Measurements from ENCODE around the gene ADGRD2. TPM values are rescaled to one million over a fixed set of nuclear protein-coding genes. Genes with fewer than 3 reads are reported as not detected.

ADGRD2 gene
- total RNA-seq, 1 experiment from 2014 or later, result not detected

- BruUV-seq (replicated peaks), result no TSS peak
- in situ Hi-C loops (cut with HindIII; ENCODE audit: low pct_unique_long_range_greater_than_20kb, low sequenced_read_pairs), result no loop called here
- ATAC-seq, result no peak
- H3K9me3 ChIP-seq (ENCODE audit: control insufficient read depth, insufficient read depth, low read depth, low read length), result no peaks in the 10 kb centered on the region
- POLR2A ChIA-PET, result no interaction called here
- CTCF ChIA-PET, result no interaction called here
- H3K27me3 ChIP-seq (ENCODE audit: control insufficient read depth, insufficient read depth, low read length), result no peaks in the 10 kb centered on the region
- intact Hi-C loops (cut with micrococcal nuclease; ENCODE audit: unreplicated experiment), result no loop called here
- peaks cover 8% of the 10 kb centered on the region; the same call in 1 of the 2 replicates for H3K4me1 ChIP-seq (ENCODE audit: control insufficient read depth, insufficient read depth, low read length)
- DNase-seq (ENCODE audit: low read depth, low spot score), result no peak
- TF ChIP-seq POLR2AphosphoS5 (IDR thresholded peaks at IDR 0.05; ENCODE audit: low read depth, low read length) (no peak), TCF7L2 (IDR thresholded peaks at IDR 0.05; ENCODE audit: low read depth, low read length) (no peak), CTCF (IDR thresholded peaks at IDR 0.05) (no peak; the same call in 1 of the 2 replicates), REST (IDR thresholded peaks at IDR 0.05; ENCODE audit: insufficient read depth in 1 of 2, low read depth in 2 of 2, low read length in 1 of 2) (no peak), SIN3A (IDR thresholded peaks at IDR 0.05; ENCODE audit: borderline replicate concordance, insufficient read depth, low read depth, low read length) (no peak)
- no peaks in the 10 kb centered on the region for H3K36me3 ChIP-seq (ENCODE audit: control insufficient read depth, insufficient read depth, low read length)
- H3K27ac ChIP-seq (ENCODE audit: low read length), result no peak overlapping the region
- no peak overlapping the region for H3K4me3 ChIP-seq (ENCODE audit: low read depth in 2 of 2, low read length in 2 of 2)
Observed at GRCh38 chr9:124475158-124475867, 25.1 kb downstream of the ADGRD2 start.

- TF ChIP-seq REST (IDR thresholded peaks at IDR 0.05; ENCODE audit: insufficient read depth in 1 of 2, low read depth in 2 of 2, low read length in 1 of 2) (no peak), POLR2AphosphoS5 (IDR thresholded peaks at IDR 0.05; ENCODE audit: low read depth, low read length) (no peak), SIN3A (IDR thresholded peaks at IDR 0.05; ENCODE audit: borderline replicate concordance, insufficient read depth, low read depth, low read length) (no peak), TCF7L2 (IDR thresholded peaks at IDR 0.05; ENCODE audit: low read depth, low read length) (no peak), CTCF (IDR thresholded peaks at IDR 0.05) (no peak)
- in situ Hi-C loops (cut with HindIII; ENCODE audit: low pct_unique_long_range_greater_than_20kb, low sequenced_read_pairs) (no loop called here), intact Hi-C loops (cut with micrococcal nuclease; ENCODE audit: unreplicated experiment) (no loop called here)
- H3K27me3 ChIP-seq (ENCODE audit: control insufficient read depth, insufficient read depth, low read length), result no peaks in the 10 kb centered on the region
- no TSS peak for BruUV-seq (replicated peaks)
- DNase-seq (ENCODE audit: low read depth, low spot score), result no peak
- no peak for ATAC-seq
- H3K9me3 ChIP-seq (ENCODE audit: control insufficient read depth, insufficient read depth, low read depth, low read length), result no peaks in the 10 kb centered on the region
- H3K4me1 ChIP-seq (ENCODE audit: control insufficient read depth, insufficient read depth, low read length), result peaks cover 8% of the 10 kb centered on the region; the same call in 1 of the 2 replicates
- no peaks in the 10 kb centered on the region for H3K36me3 ChIP-seq (ENCODE audit: control insufficient read depth, insufficient read depth, low read length)
- ChIA-PET POLR2A (no interaction called here), CTCF (no interaction called here)
- H3K4me3 ChIP-seq (ENCODE audit: low read depth in 2 of 2, low read length in 2 of 2), result no peak overlapping the region
- no peak overlapping the region for H3K27ac ChIP-seq (ENCODE audit: low read length)
Observed at GRCh38 chr9:124475868-124476690, 25.8 kb downstream of the ADGRD2 start.

Measured in Panc1 (cell line).